Panc1 (cell line): ENCODE results near the gene RNU5B-1. TPM values are rescaled to one million over a fixed set of nuclear protein-coding genes. Genes with fewer than 3 reads are reported as not detected.

Experiments
- ATAC-seq: fragments of 200-7000 bp; cut with Tn5 transposase; 2 replicates; pipeline ENCODE4 v1.9.1; 2020; ENCODE audit warnings: mild to moderate bottlenecking, moderate library complexity
- BruUV-seq: library from RNA; stranded (reverse); fragments of 400-500 nt; replicated peaks from 2 replicates; lab custom pipeline; 2021; lab: Mats Ljungman, UMichigan
- CTCF ChIA-PET: fragments of 300-600 bp; sonication (Branson Sonifier 250); formaldehyde crosslinking; loops from one replicate; lab custom pipeline; 2022; ENCODE audit warnings: antibody characterized with exemption; lab: Charles Lee
- POLR2A ChIA-PET: fragments of 300-600 bp; sonication (Branson Sonifier 250); formaldehyde crosslinking; loops from one replicate; lab custom pipeline; 2022; ENCODE audit warnings: antibody characterized with exemption; lab: Charles Lee
- DNase-seq: peaks from one replicate; pipeline ENCODE4 v3.0.0-alpha.2; 2010; ENCODE audit warnings: low read depth, low spot score
- H3K27ac ChIP-seq: 2 replicates; pipeline ENCODE4 v1.5.1; 2011; ENCODE audit warnings: mild to moderate bottlenecking, low read length, inconsistent platforms
- H3K27me3 ChIP-seq: fragments of 200-500 bp; sonication (Bioruptor generic); 2 replicates; pipeline ENCODE4 v1.6.0; 2014; ENCODE audit warnings: low read length, inconsistent platforms; ENCODE audit not compliant: control insufficient read depth, insufficient read depth
- H3K36me3 ChIP-seq: fragments of 200-500 bp; sonication (Bioruptor generic); 2 replicates; pipeline ENCODE4 v1.5.1; 2014; ENCODE audit warnings: inconsistent platforms, mild to moderate bottlenecking, low read length, moderate library complexity; ENCODE audit not compliant: control insufficient read depth, insufficient read depth
- H3K4me1 ChIP-seq: 2 replicates; pipeline ENCODE4 v1.5.1; 2011; ENCODE audit warnings: inconsistent platforms, mild to moderate bottlenecking, low read length, moderate library complexity; ENCODE audit not compliant: control insufficient read depth, insufficient read depth
- H3K4me3 ChIP-seq, 2 experiments: 2 replicates each; pipeline ENCODE4 v1.5.1; 2011 to 2012; ENCODE audit warnings: low read depth in 2 of 2, low read length in 2 of 2, mild to moderate bottlenecking in 2 of 2, inconsistent platforms in 1 of 2, moderate library complexity in 1 of 2
- H3K9me3 ChIP-seq: fragments of 200-500 bp; sonication (Bioruptor generic); 2 replicates; pipeline ENCODE4 v1.5.1; 2014; ENCODE audit warnings: low read depth, mild to moderate bottlenecking, inconsistent platforms, low read length, moderate library complexity; ENCODE audit not compliant: control insufficient read depth, insufficient read depth
- CTCF ChIP-seq: fragments of 450-650 bp; IDR thresholded peaks from 2 replicates; pipeline ENCODE4 v1.5.1; 2017; ENCODE audit warnings: mild to moderate bottlenecking
- POLR2AphosphoS5 ChIP-seq: IDR thresholded peaks from 2 replicates; pipeline ENCODE4 v1.6.1; 2012; ENCODE audit warnings: mild to moderate bottlenecking, low read depth, low read length, moderate library complexity
- REST ChIP-seq, 2 experiments: IDR thresholded peaks; 2 replicates each; pipeline ENCODE4 v1.6.1; 2011 to 2012; ENCODE audit warnings: low read depth in 2 of 2, control low read depth in 1 of 2, low read length in 1 of 2, mild to moderate bottlenecking in 1 of 2, moderate library complexity in 1 of 2; ENCODE audit not compliant: insufficient read depth in 1 of 2
- SIN3A ChIP-seq: IDR thresholded peaks from 2 replicates; pipeline ENCODE4 v1.6.1; 2012; ENCODE audit warnings: low read depth, mild to moderate bottlenecking, low read length, moderate library complexity, borderline replicate concordance; ENCODE audit not compliant: insufficient read depth
- TCF7L2 ChIP-seq: IDR thresholded peaks from 2 replicates; pipeline ENCODE4 v1.6.1; 2011; ENCODE audit warnings: mild to moderate bottlenecking, low read depth, low read length, inconsistent platforms
- in situ Hi-C: cut with HindIII; loops from 2 replicates; pipeline ENCODE4 v1.10.0; 2016; ENCODE audit warnings: low sequenced_read_pairs, low pct_unique_long_range_greater_than_20kb
- intact Hi-C: fragments of 100-400 bp; cut with micrococcal nuclease; formaldehyde crosslinking; loops from one replicate; pipeline ENCODE4 v1.10.0; 2022; ENCODE audit not compliant: unreplicated experiment
- total RNA-seq: library from RNA; stranded (reverse); gene quantifications from one replicate; pipeline ENCODE4 v1.2.1, GENCODE V29; 2021; ENCODE audit not compliant: unreplicated experiment

RNU5B-1 gene
- total RNA-seq, 1 experiment from 2014 or later, result not detected

- no peaks in the 10 kb centered on the region for H3K9me3 ChIP-seq
- H3K4me3 ChIP-seq, result no peak overlapping the region
- H3K4me1 ChIP-seq, result no peaks in the 10 kb centered on the region
- in situ Hi-C loops (no loop called here), intact Hi-C loops (no loop called here)
- CTCF ChIA-PET, result no interaction called here
- no peak for DNase-seq
- no peak for ATAC-seq
- no peak overlapping the region for H3K27ac ChIP-seq
- BruUV-seq, result no TSS peak
- TF ChIP-seq CTCF, result no peak
- TF ChIP-seq POLR2AphosphoS5, result no peak
- TF ChIP-seq REST (IDR thresholded peaks at IDR 0.05; ENCODE audit: insufficient read depth in 1 of 2, low read depth in 2 of 2, low read length in 1 of 2), result no peak
- TF ChIP-seq SIN3A, result no peak
- no peak for TF ChIP-seq TCF7L2
- POLR2A ChIA-PET, result no interaction called here
- H3K27me3 ChIP-seq, result no peaks in the 10 kb centered on the region
- H3K36me3 ChIP-seq, result no peaks in the 10 kb centered on the region
Measured at GRCh38 chr15:65331811-65332210, 27.3 kb downstream of the RNU5B-1 start.

DNA sequence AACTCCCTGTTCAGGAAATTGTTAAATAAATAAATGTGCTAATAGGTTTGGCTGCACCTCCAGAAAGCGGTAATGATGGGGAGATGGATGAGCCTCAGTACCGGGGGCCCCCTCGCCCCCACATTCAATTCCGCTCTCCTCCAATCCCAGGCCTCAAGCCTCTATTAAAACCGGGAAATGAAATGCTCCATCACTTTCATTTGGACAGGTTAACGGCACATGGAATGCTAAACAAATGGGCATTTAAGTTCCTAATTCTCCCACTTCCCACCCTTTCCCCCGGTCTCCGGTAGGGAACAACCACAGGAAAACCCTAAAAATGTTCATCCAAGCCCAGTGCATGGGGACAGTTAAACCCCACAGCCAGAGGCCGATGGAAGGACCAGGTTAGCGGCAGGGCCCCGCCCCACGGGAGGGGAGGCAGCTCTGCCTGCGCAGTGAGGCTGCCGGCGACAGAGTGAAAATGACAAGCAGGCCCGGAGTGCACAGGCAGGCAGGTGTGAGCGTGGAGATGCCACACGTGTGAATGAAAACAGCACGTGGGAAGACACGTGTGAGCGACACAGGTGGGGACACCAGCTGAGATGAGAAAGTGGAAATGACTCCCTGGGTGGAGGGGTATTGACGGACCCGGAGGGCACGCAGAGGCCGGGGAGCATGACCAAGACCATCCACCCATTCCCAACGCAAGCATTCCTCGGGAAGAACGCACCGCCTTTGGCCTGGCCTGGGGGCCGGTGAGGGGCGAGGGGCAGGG, 28.1 kb downstream of the RNU5B-1 start:
- intact Hi-C loops (no loop called here), in situ Hi-C loops (no loop called here)
- no peak for TF ChIP-seq CTCF
- TF ChIP-seq REST (IDR thresholded peaks at IDR 0.05; ENCODE audit: insufficient read depth in 1 of 2, low read depth in 2 of 2, low read length in 1 of 2), result no peak
- TF ChIP-seq POLR2AphosphoS5, result no peak
- no peak for TF ChIP-seq TCF7L2
- TF ChIP-seq SIN3A, result no peak
- ChIA-PET POLR2A (no interaction called here), CTCF (no interaction called here)
- Histone ChIP-seq H3K9me3 (no peaks in the 10 kb centered on the region), H3K4me3 (no peak overlapping the region), H3K27me3 (no peaks in the 10 kb centered on the region), H3K4me1 (no peaks in the 10 kb centered on the region), H3K27ac (no peak overlapping the region), H3K36me3 (no peaks in the 10 kb centered on the region)
- DNase-seq, result no peak
- BruUV-seq, result no TSS peak
- ATAC-seq, result no peak
